GM23338 (cell line): Measurements from ENCODE around the gene MEI4. TPM values are rescaled to one million over a fixed set of nuclear protein-coding genes. Genes with fewer than 3 reads are reported as not detected.

Experiments used
- ATAC-seq: fragments of 200-7000 bp; cut with Tn5 transposase; 3 replicates; pipeline ENCODE4 v1.9.1; 2020
- DNase-seq: peaks from one replicate; pipeline ENCODE4 v3.0.0-alpha.2; 2015; ENCODE audit warnings: low spot score
- H2AFZ ChIP-seq: fragments of 200-600 bp; sonication (generic); 2 replicates; pipeline ENCODE4 v1.8.0; 2016; ENCODE audit warnings: antibody characterized with exemption, mild to moderate bottlenecking, moderate library complexity
- H3F3A ChIP-seq: fragments of 200-600 bp; sonication (generic); replicated peaks from 2 replicates; pipeline ENCODE4 v1.8.0; 2017; ENCODE audit warnings: antibody characterized with exemption, mixed run types, low read depth
- H3K27ac ChIP-seq: fragments of 200-600 bp; sonication (generic); 2 replicates; pipeline ENCODE4 v1.6.1; 2016; ENCODE audit warnings: low read depth
- H3K27me3 ChIP-seq: fragments of 200-600 bp; sonication (generic); 2 replicates; pipeline ENCODE4 v1.8.0; 2016; ENCODE audit warnings: mild to moderate bottlenecking, mixed run types, moderate library complexity; ENCODE audit not compliant: insufficient read depth
- H3K36me3 ChIP-seq: fragments of 200-600 bp; sonication (generic); 2 replicates; pipeline ENCODE4 v1.8.0; 2016; ENCODE audit warnings: mild to moderate bottlenecking; ENCODE audit not compliant: insufficient read depth
- H3K4me1 ChIP-seq: fragments of 200-600 bp; sonication (generic); 2 replicates; pipeline ENCODE4 v1.8.0; 2016; ENCODE audit warnings: mild to moderate bottlenecking, moderate library complexity; ENCODE audit not compliant: insufficient read depth
- H3K4me2 ChIP-seq: fragments of 200-600 bp; sonication (generic); 2 replicates; pipeline ENCODE4 v1.7.1; 2017; ENCODE audit warnings: mixed run types
- H3K4me3 ChIP-seq: fragments of 200-600 bp; sonication (generic); 2 replicates; pipeline ENCODE4 v1.6.1; 2016; ENCODE audit warnings: mixed run types
- H3K79me2 ChIP-seq: fragments of 200-600 bp; sonication (generic); replicated peaks from 2 replicates; pipeline ENCODE4 v1.8.0; 2017; ENCODE audit warnings: mild to moderate bottlenecking; ENCODE audit not compliant: insufficient read depth
- H3K9me2 ChIP-seq: fragments of 200-600 bp; sonication (generic); 2 replicates; pipeline ENCODE4 v1.8.0; 2017; ENCODE audit not compliant: insufficient read depth
- H4K20me1 ChIP-seq: fragments of 200-600 bp; sonication (generic); replicated peaks from 2 replicates; pipeline ENCODE4 v1.8.0; 2017; ENCODE audit warnings: mild to moderate bottlenecking; ENCODE audit not compliant: insufficient read depth
- H3K27ac Mint-ChIP-seq: 2 replicates; pipeline ENCODE4 v1.8.0; 2020; ENCODE audit warnings: inconsistent platforms, mild to moderate bottlenecking, moderate library complexity, mixed read lengths
- H3K27me3 Mint-ChIP-seq: 3 replicates; pipeline ENCODE4 v1.8.0; 2022; ENCODE audit warnings: low read depth, mild to moderate bottlenecking, moderate library complexity, mixed read lengths, inconsistent platforms; ENCODE audit not compliant: insufficient read depth, poor library complexity
- H3K36me3 Mint-ChIP-seq: 3 replicates; pipeline ENCODE4 v1.8.0; 2021; ENCODE audit warnings: low read depth, mild to moderate bottlenecking, inconsistent platforms, moderate library complexity, mixed read lengths
- H3K4me1 Mint-ChIP-seq: 3 replicates; pipeline ENCODE4 v1.8.0; 2020; ENCODE audit warnings: mild to moderate bottlenecking, inconsistent platforms, mixed read lengths
- H3K4me3 Mint-ChIP-seq: 3 replicates; pipeline ENCODE4 v1.8.0; 2021; ENCODE audit warnings: moderate library complexity, mild to moderate bottlenecking, inconsistent platforms, mixed read lengths
- H3K9me3 Mint-ChIP-seq: 3 replicates; pipeline ENCODE4 v1.8.0; 2020; ENCODE audit warnings: moderate library complexity, mild to moderate bottlenecking, inconsistent platforms, mixed read lengths
- CREB1 ChIP-seq: fragments of 250-450 bp; sonication (Bioruptor Pico); IDR thresholded peaks from 2 replicates; pipeline ENCODE4 v1.5.0; 2020; ENCODE audit warnings: low read depth, mild to moderate bottlenecking, moderate library complexity
- CTCF ChIP-seq, 2 experiments: fragments of 200-600 bp in 1 of 2; sonication (generic) in 1 of 2; conservative IDR thresholded peaks; 2 replicates each; pipeline versions ENCODE4 v1.5.1 to v1.6.1; 2016 to 2017; ENCODE audit warnings: antibody characterized with exemption in 2 of 2, low read depth in 2 of 2, mild to moderate bottlenecking in 2 of 2, moderate library complexity in 1 of 2
- EZH2 ChIP-seq: fragments of 200-600 bp; sonication (generic); IDR thresholded peaks from one replicate; pipeline ENCODE4 v1.8.0; 2017; ENCODE audit warnings: antibody characterized with exemption, mild to moderate bottlenecking, low read depth; ENCODE audit not compliant: unreplicated experiment
- EZH2phosphoT487 ChIP-seq: fragments of 200-600 bp; sonication (generic); IDR thresholded peaks from one replicate; pipeline ENCODE4 v1.8.1; 2018; ENCODE audit warnings: antibody characterized with exemption; ENCODE audit not compliant: unreplicated experiment
- JUNB ChIP-seq: IDR thresholded peaks from one replicate; pipeline ENCODE4 v1.6.1; 2016; ENCODE audit warnings: antibody characterized with exemption; ENCODE audit not compliant: unreplicated experiment
- NANOG ChIP-seq: IDR thresholded peaks from 2 replicates; pipeline ENCODE4 v1.6.1; 2016; ENCODE audit warnings: antibody characterized with exemption, borderline replicate concordance
- POLR2AphosphoS5 ChIP-seq: IDR thresholded peaks from 2 replicates; pipeline ENCODE4 v1.6.1; 2016; ENCODE audit warnings: antibody characterized with exemption, low read depth
- STAT1 ChIP-seq: IDR thresholded peaks from one replicate; pipeline ENCODE4 v1.6.1; 2016; ENCODE audit warnings: antibody characterized with exemption; ENCODE audit not compliant: unreplicated experiment
- ZNF114 ChIP-seq: fragments of 250-450 bp; sonication (Bioruptor Pico); IDR thresholded peaks from 2 replicates; pipeline ENCODE4 v1.5.0; 2020; ENCODE audit warnings: mild to moderate bottlenecking, moderate library complexity
- ZNF331 ChIP-seq: fragments of 250-450 bp; sonication (Bioruptor Pico); IDR thresholded peaks from 2 replicates; pipeline ENCODE4 v1.5.0; 2020; ENCODE audit warnings: low read depth, mild to moderate bottlenecking, moderate library complexity
- ZNF462 ChIP-seq: fragments of 250-450 bp; sonication (Bioruptor Pico); IDR thresholded peaks from 2 replicates; pipeline ENCODE4 v1.5.0; 2020; ENCODE audit warnings: mild to moderate bottlenecking, moderate library complexity
- polyA plus RNA-seq: library from polyadenylated mRNA; unstranded; fragments of >200 nt; fragmentation: Nextera tagmentation; extraction: Ambion mirVana; gene quantifications from 2 replicates; pipeline ENCODE4 v1.2.1, GENCODE V29; 2016
- total RNA-seq: library from RNA; depleted of rRNA; stranded (reverse); fragments of >200 nt; shearing (Covaris generic); gene quantifications from 2 replicates; pipeline ENCODE4 v1.2.3, GENCODE V29; 2014
- TF ChIP-seq, protein P1 (sequence below): IDR thresholded peaks from one replicate; pipeline ENCODE4 v1.6.1; 2018; ENCODE audit warnings: antibody characterized with exemption; ENCODE audit not compliant: unreplicated experiment
- TF ChIP-seq, protein P2 (sequence below): IDR thresholded peaks from 2 replicates; pipeline ENCODE4 v1.6.1; 2016; ENCODE audit warnings: antibody characterized with exemption

MEI4 gene
- total and polyA plus RNA-seq, 2 experiments from 2014 or later: 0.23 to 0.63 TPM

DNA sequence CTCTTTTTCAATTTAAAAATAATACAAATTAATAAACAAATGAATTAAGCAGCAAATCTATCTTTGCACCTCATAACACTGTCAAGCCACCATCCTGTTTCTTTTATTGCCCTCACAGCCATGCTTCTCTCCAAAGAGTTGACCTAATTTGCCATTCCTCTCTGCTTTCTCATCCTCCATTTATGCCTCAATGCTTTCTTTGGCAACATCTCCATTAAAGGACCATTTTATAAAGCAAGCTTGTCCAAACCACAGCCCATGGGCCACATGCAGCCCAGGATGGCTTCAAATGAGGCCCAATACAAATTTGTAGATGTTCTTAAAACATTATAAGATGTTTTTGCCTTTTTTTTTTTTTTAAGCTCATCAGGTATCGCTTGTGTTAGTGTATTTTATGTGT lies 26.4 kb upstream of the MEI4 start:
- Histone ChIP-seq H2AFZ (no peak overlapping the region), H3K36me3 (no peaks in the 10 kb centered on the region), H3K4me1 (no peaks in the 10 kb centered on the region), H3K9me2 (0 out of 2 replicates have a peak, but pooled peaks cover 2% of the 10 kb centered on the region), H3K27me3 (no peaks in the 10 kb centered on the region), H3K27ac (no peak overlapping the region), H3F3A (no peaks in the 10 kb centered on the region), H3K4me3 (no peak overlapping the region), H3K4me2 (no peak overlapping the region), H3K79me2 (no peaks in the 10 kb centered on the region), H4K20me1 (no peaks in the 10 kb centered on the region)
- H3K27ac Mint-ChIP-seq: no peak overlapping the region; the same call in 1 of the 2 replicates
- DNase-seq (no peak), ATAC-seq (no peak)
- H3K36me3 Mint-ChIP-seq: no peaks in the 10 kb centered on the region
- H3K4me3 Mint-ChIP-seq: no peak overlapping the region
- H3K9me3 Mint-ChIP-seq: no peaks in the 10 kb centered on the region; the same call in 1 of the 3 replicates
- peaks cover 4% of the 10 kb centered on the region for H3K27me3 Mint-ChIP-seq
- TF ChIP-seq JUNB (no peak), CREB1 (CRISPR knock-in tag) (no peak), ZNF114 (no peak), POLR2AphosphoS5 (no peak), EZH2 (no peak), EZH2phosphoT487 (no peak), CTCF (conservative IDR thresholded peaks at IDR 0.05; ENCODE audit: low read depth in 2 of 2) (no peak), ZNF462 (CRISPR knock-in tag) (no peak), ZNF331 (CRISPR knock-in tag) (no peak), NANOG (no peak), STAT1 (no peak)
- TF ChIP-seq, protein P1, sequence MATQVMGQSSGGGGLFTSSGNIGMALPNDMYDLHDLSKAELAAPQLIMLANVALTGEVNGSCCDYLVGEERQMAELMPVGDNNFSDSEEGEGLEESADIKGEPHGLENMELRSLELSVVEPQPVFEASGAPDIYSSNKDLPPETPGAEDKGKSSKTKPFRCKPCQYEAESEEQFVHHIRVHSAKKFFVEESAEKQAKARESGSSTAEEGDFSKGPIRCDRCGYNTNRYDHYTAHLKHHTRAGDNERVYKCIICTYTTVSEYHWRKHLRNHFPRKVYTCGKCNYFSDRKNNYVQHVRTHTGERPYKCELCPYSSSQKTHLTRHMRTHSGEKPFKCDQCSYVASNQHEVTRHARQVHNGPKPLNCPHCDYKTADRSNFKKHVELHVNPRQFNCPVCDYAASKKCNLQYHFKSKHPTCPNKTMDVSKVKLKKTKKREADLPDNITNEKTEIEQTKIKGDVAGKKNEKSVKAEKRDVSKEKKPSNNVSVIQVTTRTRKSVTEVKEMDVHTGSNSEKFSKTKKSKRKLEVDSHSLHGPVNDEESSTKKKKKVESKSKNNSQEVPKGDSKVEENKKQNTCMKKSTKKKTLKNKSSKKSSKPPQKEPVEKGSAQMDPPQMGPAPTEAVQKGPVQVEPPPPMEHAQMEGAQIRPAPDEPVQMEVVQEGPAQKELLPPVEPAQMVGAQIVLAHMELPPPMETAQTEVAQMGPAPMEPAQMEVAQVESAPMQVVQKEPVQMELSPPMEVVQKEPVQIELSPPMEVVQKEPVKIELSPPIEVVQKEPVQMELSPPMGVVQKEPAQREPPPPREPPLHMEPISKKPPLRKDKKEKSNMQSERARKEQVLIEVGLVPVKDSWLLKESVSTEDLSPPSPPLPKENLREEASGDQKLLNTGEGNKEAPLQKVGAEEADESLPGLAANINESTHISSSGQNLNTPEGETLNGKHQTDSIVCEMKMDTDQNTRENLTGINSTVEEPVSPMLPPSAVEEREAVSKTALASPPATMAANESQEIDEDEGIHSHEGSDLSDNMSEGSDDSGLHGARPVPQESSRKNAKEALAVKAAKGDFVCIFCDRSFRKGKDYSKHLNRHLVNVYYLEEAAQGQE: no peak
- TF ChIP-seq, protein P2, sequence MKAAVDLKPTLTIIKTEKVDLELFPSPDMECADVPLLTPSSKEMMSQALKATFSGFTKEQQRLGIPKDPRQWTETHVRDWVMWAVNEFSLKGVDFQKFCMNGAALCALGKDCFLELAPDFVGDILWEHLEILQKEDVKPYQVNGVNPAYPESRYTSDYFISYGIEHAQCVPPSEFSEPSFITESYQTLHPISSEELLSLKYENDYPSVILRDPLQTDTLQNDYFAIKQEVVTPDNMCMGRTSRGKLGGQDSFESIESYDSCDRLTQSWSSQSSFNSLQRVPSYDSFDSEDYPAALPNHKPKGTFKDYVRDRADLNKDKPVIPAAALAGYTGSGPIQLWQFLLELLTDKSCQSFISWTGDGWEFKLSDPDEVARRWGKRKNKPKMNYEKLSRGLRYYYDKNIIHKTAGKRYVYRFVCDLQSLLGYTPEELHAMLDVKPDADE: no peak
- no peaks in the 10 kb centered on the region for H3K4me1 Mint-ChIP-seq
